Measurements from ENCODE around the gene SLC26A1. TPM values are rescaled to one million over a fixed set of nuclear protein-coding genes. Genes with fewer than 3 reads are reported as not detected.

Gene SLC26A1
- total and polyA plus RNA-seq, 4 experiments from 2014 or later: 0.55 to 1.6 (median 0.81) TPM

- Mint-ChIP-seq H3K27ac (peak overlapping the region in 1 of 7 donors; percentile 25), H3K9me3 (no peaks in the 10 kb centered on the region), H3K4me3 (no peak overlapping the region), H3K36me3 (no peaks in the 10 kb centered on the region), H3K4me1 (peaks cover 0 to 2% (median 0%) of the 10 kb centered on the region in 4 donors), H3K27me3 (peaks cover 0 to 2% of the 10 kb centered on the region in 2 donors)
- H3K27ac ChIP-seq (ENCODE audit: low read depth, low read length): no peak overlapping the region
- no peak for DNase-seq
- H3K4me1 ChIP-seq (ENCODE audit: insufficient read depth, low read length): no peaks in the 10 kb centered on the region
- ChIA-PET CTCF (ENCODE audit: partially characterized antibody) (no interaction called here), POLR2A (ENCODE audit: partially characterized antibody) (no interaction called here)
- no peaks in the 10 kb centered on the region for H3K36me3 ChIP-seq (ENCODE audit: insufficient read depth, low read length)
- no peak overlapping the region for H3K4me3 ChIP-seq (ENCODE audit: low read length in 2 of 2)
- H3K27me3 ChIP-seq (ENCODE audit: insufficient read depth, low read length): no peaks in the 10 kb centered on the region
- intact Hi-C loops (cut with micrococcal nuclease): no loop called here
- no peaks in the 10 kb centered on the region for H3K9me3 ChIP-seq (ENCODE audit: control insufficient read depth in 1 of 2, low read length in 2 of 2)
Observed at GRCh38 chr4:1039493-1040343, 46.5 kb upstream of the SLC26A1 start.

DNA sequence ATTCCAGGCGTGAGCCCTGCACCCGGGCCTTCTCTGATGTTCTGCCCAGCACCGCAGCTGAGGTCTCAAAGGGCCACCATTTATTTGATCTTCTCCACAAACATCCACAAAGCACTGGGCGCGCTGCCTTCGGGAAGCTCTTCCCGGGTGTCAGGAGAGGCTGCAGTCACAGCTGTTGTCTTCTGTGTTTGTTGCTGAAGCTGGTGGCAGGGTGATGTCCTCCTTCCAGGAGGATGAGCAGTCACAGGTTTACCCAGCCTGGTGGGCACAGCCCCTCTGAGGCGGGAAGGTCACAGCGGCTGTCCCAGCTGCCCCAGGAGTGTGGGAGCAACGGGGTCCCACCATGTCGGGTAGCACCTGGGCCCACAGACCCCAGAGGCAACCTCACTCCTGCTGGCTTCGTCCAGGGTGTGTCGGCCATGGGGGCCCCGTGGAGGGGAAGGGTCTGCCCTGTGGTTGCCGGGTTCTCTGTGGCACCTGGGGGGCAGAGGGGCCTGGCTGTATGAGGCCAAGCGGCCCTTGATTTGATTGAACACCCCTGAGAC, 45.8 kb upstream of the SLC26A1 start:
- H3K4me3 Mint-ChIP-seq: no peak overlapping the region
- Histone ChIP-seq H3K27me3 (ENCODE audit: insufficient read depth, low read length) (no peaks in the 10 kb centered on the region), H3K4me3 (ENCODE audit: low read length in 2 of 2) (no peak overlapping the region), H3K27ac (ENCODE audit: low read depth, low read length) (no peak overlapping the region), H3K9me3 (ENCODE audit: control insufficient read depth in 1 of 2, low read length in 2 of 2) (no peaks in the 10 kb centered on the region), H3K4me1 (ENCODE audit: insufficient read depth, low read length) (no peaks in the 10 kb centered on the region), H3K36me3 (ENCODE audit: insufficient read depth, low read length) (no peaks in the 10 kb centered on the region)
- H3K27me3 Mint-ChIP-seq: peaks cover 0 to 2% of the 10 kb centered on the region in 2 donors
- H3K4me1 Mint-ChIP-seq: peaks cover 0 to 2% (median 0%) of the 10 kb centered on the region in 4 donors
- H3K9me3 Mint-ChIP-seq: no peaks in the 10 kb centered on the region
- no peak for DNase-seq
- H3K36me3 Mint-ChIP-seq: no peaks in the 10 kb centered on the region
- POLR2A ChIA-PET (ENCODE audit: partially characterized antibody): no interaction called here
- intact Hi-C loops (cut with micrococcal nuclease): no loop called here
- CTCF ChIA-PET (ENCODE audit: partially characterized antibody): no interaction called here
- H3K27ac Mint-ChIP-seq: no peak overlapping the region

DNA sequence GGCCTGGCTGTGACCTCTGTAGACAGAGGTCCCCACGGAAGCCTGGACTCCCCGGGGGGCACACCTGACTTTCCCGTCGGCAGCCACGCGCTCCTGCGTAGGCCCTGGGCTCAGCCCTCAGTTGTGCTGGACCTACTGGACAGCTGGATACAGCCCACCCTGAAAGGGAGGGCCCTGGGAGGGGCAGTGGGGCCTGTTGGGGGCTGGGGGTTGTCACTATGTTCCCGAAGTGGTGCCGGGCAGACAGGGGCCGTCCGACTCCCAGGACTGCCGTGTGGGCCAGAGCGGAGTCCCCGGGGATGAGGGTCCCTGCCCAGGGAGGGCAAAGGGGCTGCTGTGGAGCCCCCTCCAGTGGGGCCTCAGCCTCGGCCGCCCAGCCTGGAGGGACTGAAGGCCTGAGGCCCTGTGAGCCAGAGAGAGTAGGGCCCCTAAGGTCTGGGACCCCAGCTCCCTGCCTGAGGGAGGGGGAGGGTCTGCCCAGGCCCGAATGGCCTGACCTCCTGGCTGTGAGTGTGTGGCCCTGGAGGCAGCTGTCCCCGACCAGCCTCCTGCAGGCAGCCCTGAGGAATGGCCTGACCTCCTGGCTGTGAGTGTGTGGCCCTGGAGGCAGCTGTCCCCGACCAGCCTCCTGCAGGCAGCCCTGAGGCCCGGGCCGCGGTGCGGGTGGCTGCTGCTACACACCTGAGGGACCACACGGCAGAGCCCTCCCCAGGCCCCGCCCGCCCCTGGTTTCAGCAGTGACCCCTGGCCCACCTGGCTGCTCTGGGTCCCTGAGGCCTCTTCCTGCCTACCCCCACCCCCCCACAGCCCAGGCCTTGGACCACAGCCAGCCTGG, 44.0 kb upstream of the SLC26A1 start:
- no peak overlapping the region for H3K4me3 Mint-ChIP-seq
- no peak overlapping the region for H3K27ac Mint-ChIP-seq
- intact Hi-C loops (cut with micrococcal nuclease): no loop called here
- H3K4me3 ChIP-seq (ENCODE audit: low read length in 2 of 2): no peak overlapping the region
- no peak overlapping the region for H3K27ac ChIP-seq (ENCODE audit: low read depth, low read length)
- no peaks in the 10 kb centered on the region for H3K36me3 Mint-ChIP-seq
- no peaks in the 10 kb centered on the region for H3K4me1 ChIP-seq (ENCODE audit: insufficient read depth, low read length)
- no peaks in the 10 kb centered on the region for H3K36me3 ChIP-seq (ENCODE audit: insufficient read depth, low read length)
- CTCF ChIA-PET (ENCODE audit: partially characterized antibody): no interaction called here
- no peaks in the 10 kb centered on the region for H3K27me3 ChIP-seq (ENCODE audit: insufficient read depth, low read length)
- H3K27me3 Mint-ChIP-seq: no peaks in the 10 kb centered on the region
- H3K9me3 ChIP-seq (ENCODE audit: control insufficient read depth in 1 of 2, low read length in 2 of 2): no peaks in the 10 kb centered on the region
- DNase-seq: no peak
- H3K9me3 Mint-ChIP-seq: no peaks in the 10 kb centered on the region
- H3K4me1 Mint-ChIP-seq: peaks cover 0 to 2% (median 0%) of the 10 kb centered on the region in 4 donors
- POLR2A ChIA-PET (ENCODE audit: partially characterized antibody): no interaction called here

- Mint-ChIP-seq H3K27me3 (no peaks in the 10 kb centered on the region), H3K4me3 (no peak overlapping the region), H3K4me1 (peaks cover 0 to 2% (median 0%) of the 10 kb centered on the region in 4 donors), H3K27ac (no peak overlapping the region), H3K36me3 (no peaks in the 10 kb centered on the region), H3K9me3 (no peaks in the 10 kb centered on the region)
- no peak overlapping the region for H3K27ac ChIP-seq (ENCODE audit: low read depth, low read length)
- H3K36me3 ChIP-seq (ENCODE audit: insufficient read depth, low read length): no peaks in the 10 kb centered on the region
- no peaks in the 10 kb centered on the region for H3K4me1 ChIP-seq (ENCODE audit: insufficient read depth, low read length)
- intact Hi-C loops (cut with micrococcal nuclease): no loop called here
- no peaks in the 10 kb centered on the region for H3K9me3 ChIP-seq (ENCODE audit: control insufficient read depth in 1 of 2, low read length in 2 of 2)
- ChIA-PET CTCF (ENCODE audit: partially characterized antibody) (no interaction called here), POLR2A (ENCODE audit: partially characterized antibody) (no interaction called here)
- DNase-seq: no peak
- H3K27me3 ChIP-seq (ENCODE audit: insufficient read depth, low read length): no peaks in the 10 kb centered on the region
- no peak overlapping the region for H3K4me3 ChIP-seq (ENCODE audit: low read length in 2 of 2)
Observed at GRCh38 chr4:1036095-1036494, 42.9 kb upstream of the SLC26A1 start.

DNA sequence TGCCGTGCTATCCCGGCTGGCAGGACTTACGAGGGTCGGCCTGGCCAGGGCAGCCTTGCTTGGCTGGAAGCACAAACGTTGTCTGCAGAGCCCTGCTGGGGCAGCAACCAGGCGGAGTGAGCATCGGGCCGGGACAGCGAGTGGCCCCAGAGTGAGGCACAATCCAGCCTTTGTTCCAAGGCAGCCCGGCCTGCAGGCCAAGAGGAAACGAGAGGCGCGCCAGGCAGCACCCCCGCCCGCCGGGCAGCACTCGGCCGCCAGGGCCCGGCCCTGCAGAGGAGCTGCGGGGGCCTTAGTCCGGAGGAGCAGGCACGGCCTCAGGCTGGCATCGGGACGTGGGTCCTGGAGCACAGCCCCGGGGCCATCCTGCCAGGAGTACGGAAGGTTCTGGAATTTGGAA, 42.3 kb upstream of the SLC26A1 start:
- H3K4me3 ChIP-seq (ENCODE audit: low read length in 2 of 2): no peak overlapping the region
- DNase-seq: no peak
- Mint-ChIP-seq H3K9me3 (no peaks in the 10 kb centered on the region), H3K4me1 (peaks cover 0 to 2% (median 0%) of the 10 kb centered on the region in 4 donors), H3K4me3 (no peak overlapping the region), H3K27ac (no peak overlapping the region), H3K27me3 (no peaks in the 10 kb centered on the region), H3K36me3 (no peaks in the 10 kb centered on the region)
- H3K27me3 ChIP-seq (ENCODE audit: insufficient read depth, low read length): no peaks in the 10 kb centered on the region
- H3K27ac ChIP-seq (ENCODE audit: low read depth, low read length): no peak overlapping the region
- no peaks in the 10 kb centered on the region for H3K4me1 ChIP-seq (ENCODE audit: insufficient read depth, low read length)
- intact Hi-C loops (cut with micrococcal nuclease): no loop called here
- POLR2A ChIA-PET (ENCODE audit: partially characterized antibody): no interaction called here
- CTCF ChIA-PET (ENCODE audit: partially characterized antibody): no interaction called here
- no peaks in the 10 kb centered on the region for H3K36me3 ChIP-seq (ENCODE audit: insufficient read depth, low read length)
- H3K9me3 ChIP-seq (ENCODE audit: control insufficient read depth in 1 of 2, low read length in 2 of 2): no peaks in the 10 kb centered on the region

DNA sequence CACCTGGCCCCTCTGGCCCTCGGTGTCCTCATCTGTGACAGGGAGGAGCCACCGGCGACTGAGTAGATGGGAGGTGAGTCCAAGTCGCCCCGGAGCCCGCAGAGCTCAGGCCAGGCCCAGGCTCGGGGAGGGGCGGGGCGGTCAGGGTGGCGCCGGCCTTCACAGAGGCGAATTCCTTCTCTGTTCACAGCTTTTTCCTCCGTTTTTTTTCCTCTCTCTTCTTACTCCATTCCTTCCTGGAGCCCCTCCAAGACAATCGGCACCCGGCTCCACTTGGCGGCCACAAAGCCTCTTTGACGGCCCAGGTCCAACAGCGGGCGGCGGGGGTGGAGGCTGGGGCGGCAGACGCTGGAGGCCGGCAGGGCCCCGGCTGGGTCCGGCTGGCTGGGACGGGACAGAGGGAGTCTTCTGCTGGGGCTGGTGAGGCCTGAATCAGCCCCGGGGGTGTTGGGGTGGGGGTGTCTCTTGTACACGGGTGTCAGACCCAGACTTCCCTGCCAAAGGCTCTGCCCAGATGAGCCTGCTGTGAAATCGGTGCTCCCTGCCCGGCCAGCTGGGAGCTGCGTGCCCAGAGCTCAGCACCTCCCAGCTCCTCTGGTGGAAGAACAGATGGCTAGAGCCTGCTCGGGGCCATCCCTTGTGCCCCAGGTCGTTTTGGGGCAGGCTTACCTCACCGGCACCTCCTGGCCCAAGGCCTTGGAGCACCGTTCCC, 40.8 kb upstream of the SLC26A1 start:
- Mint-ChIP-seq H3K27ac (no peak overlapping the region), H3K9me3 (no peaks in the 10 kb centered on the region), H3K4me3 (no peak overlapping the region), H3K27me3 (no peaks in the 10 kb centered on the region), H3K36me3 (no peaks in the 10 kb centered on the region), H3K4me1 (no peaks in the 10 kb centered on the region)
- no peak for DNase-seq
- CTCF ChIA-PET (ENCODE audit: partially characterized antibody): no interaction called here
- Histone ChIP-seq H3K27me3 (ENCODE audit: insufficient read depth, low read length) (no peaks in the 10 kb centered on the region), H3K4me1 (ENCODE audit: insufficient read depth, low read length) (no peaks in the 10 kb centered on the region), H3K27ac (ENCODE audit: low read depth, low read length) (no peak overlapping the region), H3K9me3 (ENCODE audit: control insufficient read depth in 1 of 2, low read length in 2 of 2) (no peaks in the 10 kb centered on the region), H3K4me3 (ENCODE audit: low read length in 2 of 2) (no peak overlapping the region), H3K36me3 (ENCODE audit: insufficient read depth, low read length) (no peaks in the 10 kb centered on the region)
- intact Hi-C loops (cut with micrococcal nuclease): no loop called here
- POLR2A ChIA-PET (ENCODE audit: partially characterized antibody): no interaction called here

GRCh38 chr4:1032861-1033260, 39.7 kb upstream of the SLC26A1 start:
- H3K36me3 Mint-ChIP-seq: no peaks in the 10 kb centered on the region
- DNase-seq: no peak
- no peak overlapping the region for H3K4me3 Mint-ChIP-seq
- POLR2A ChIA-PET (ENCODE audit: partially characterized antibody): no interaction called here
- CTCF ChIA-PET (ENCODE audit: partially characterized antibody): no interaction called here
- no peaks in the 10 kb centered on the region for H3K9me3 Mint-ChIP-seq
- H3K27me3 Mint-ChIP-seq: no peaks in the 10 kb centered on the region
- intact Hi-C loops (cut with micrococcal nuclease): no loop called here
- H3K27ac Mint-ChIP-seq: no peak overlapping the region
- Histone ChIP-seq H3K36me3 (ENCODE audit: insufficient read depth, low read length) (no peaks in the 10 kb centered on the region), H3K4me1 (ENCODE audit: insufficient read depth, low read length) (no peaks in the 10 kb centered on the region), H3K27ac (ENCODE audit: low read depth, low read length) (no peak overlapping the region), H3K27me3 (ENCODE audit: insufficient read depth, low read length) (no peaks in the 10 kb centered on the region), H3K9me3 (ENCODE audit: control insufficient read depth in 1 of 2, low read length in 2 of 2) (no peaks in the 10 kb centered on the region), H3K4me3 (ENCODE audit: low read length in 2 of 2) (no peak overlapping the region)
- no peaks in the 10 kb centered on the region for H3K4me1 Mint-ChIP-seq

Data from CD4-positive, alpha-beta memory T cell (primary cell).